ENCODE data around the gene PPM1H. TPM values are rescaled to one million over a fixed set of nuclear protein-coding genes. Genes with fewer than 3 reads are reported as not detected.

PPM1H gene
- total and polyA plus RNA-seq, 2 of the 8 experiments (the other 6 are each of a cell fraction or from before 2014, with no cell fraction given), result 16.4 to 36.1 TPM

DNA sequence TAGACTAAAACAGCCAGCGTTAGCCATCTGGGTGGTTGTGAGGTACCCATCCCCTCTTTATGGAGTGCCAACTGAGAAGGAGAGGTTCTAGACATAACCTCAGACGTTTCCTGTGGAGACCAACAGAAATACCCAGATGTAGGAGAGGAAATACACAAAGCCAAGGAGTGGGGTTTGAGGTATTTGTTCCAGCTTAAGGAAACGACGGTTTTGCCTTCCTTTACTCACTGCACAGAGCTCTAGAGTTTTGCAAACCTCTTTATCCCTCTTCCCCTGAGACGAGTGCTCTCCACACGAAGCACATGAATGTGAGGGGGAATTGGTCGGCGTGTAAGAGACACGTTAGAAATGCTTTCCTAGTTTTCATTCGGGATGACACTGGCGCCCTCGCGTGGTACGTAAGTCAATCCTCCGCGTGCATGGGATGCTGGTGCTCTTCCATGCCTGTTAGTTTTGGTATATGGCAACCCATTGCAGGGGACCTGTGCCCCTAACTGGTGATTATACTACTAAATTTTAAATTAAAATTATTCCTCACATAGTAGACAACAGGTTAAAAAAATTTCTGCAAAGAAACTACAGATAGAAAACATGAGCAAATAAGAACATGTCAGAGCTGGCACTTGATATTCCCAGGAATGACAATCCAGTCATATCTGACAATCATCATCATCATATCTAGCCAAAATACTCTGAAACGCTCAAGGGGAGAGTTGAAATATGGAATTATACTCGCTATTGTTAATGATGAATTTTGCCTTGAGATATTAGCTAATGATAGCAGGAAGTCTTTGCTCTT, 121.7 kb downstream of the PPM1H start:
- H3K23ac ChIP-seq (ENCODE audit: insufficient read length), result no peak overlapping the region
- WGBS, 2 experiments (ENCODE audit: extremely low coverage in 1 of 2, insufficient coverage in 1 of 2, insufficient read length in 1 of 2, insufficient replicate concordance in 2 of 2, low coverage in 1 of 2, low lambda C conversion rate in 2 of 2, missing lambda C conversion rate in 1 of 2), result 30% methylated on average over 18 of the region's 18 CpGs; no CpG with 5 or more reads in 1 of the 2 experiments
- peak; percentile 23; the same call in 1 of the 2 replicates for TF ChIP-seq CREB1 (IDR thresholded peaks at IDR 0.05)
- no peak for TF ChIP-seq NANOG (IDR thresholded peaks at IDR 0.05; ENCODE audit: insufficient read depth, low read depth, low read length, poor library complexity, severe bottlenecking)
- peak; percentile 82 to 85 for TF ChIP-seq RAD21 (IDR thresholded peaks at IDR 0.05 in 1 of 2, conservative IDR thresholded peaks at IDR 0.05 in 1 of 2; ENCODE audit: low read depth in 2 of 2, low read length in 2 of 2)
- TF ChIP-seq, protein P1, sequence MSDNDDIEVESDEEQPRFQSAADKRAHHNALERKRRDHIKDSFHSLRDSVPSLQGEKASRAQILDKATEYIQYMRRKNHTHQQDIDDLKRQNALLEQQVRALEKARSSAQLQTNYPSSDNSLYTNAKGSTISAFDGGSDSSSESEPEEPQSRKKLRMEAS (IDR thresholded peaks at IDR 0.05), result peak; percentile 69
- TF ChIP-seq, protein P2, sequence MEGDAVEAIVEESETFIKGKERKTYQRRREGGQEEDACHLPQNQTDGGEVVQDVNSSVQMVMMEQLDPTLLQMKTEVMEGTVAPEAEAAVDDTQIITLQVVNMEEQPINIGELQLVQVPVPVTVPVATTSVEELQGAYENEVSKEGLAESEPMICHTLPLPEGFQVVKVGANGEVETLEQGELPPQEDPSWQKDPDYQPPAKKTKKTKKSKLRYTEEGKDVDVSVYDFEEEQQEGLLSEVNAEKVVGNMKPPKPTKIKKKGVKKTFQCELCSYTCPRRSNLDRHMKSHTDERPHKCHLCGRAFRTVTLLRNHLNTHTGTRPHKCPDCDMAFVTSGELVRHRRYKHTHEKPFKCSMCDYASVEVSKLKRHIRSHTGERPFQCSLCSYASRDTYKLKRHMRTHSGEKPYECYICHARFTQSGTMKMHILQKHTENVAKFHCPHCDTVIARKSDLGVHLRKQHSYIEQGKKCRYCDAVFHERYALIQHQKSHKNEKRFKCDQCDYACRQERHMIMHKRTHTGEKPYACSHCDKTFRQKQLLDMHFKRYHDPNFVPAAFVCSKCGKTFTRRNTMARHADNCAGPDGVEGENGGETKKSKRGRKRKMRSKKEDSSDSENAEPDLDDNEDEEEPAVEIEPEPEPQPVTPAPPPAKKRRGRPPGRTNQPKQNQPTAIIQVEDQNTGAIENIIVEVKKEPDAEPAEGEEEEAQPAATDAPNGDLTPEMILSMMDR (IDR thresholded peaks at IDR 0.05; ENCODE audit: control extremely low read depth in 1 of 3, insufficient read depth in 1 of 3, low read depth in 1 of 3, low read length in 3 of 3), result peak; percentile 80 to 91 (median 88)
- no peak for TF ChIP-seq SRF (IDR thresholded peaks at IDR 0.05; ENCODE audit: low read depth, low read length)
- TF ChIP-seq SIN3A (conservative IDR thresholded peaks at IDR 0.05 in 1 of 2, IDR thresholded peaks at IDR 0.05 in 1 of 2; ENCODE audit: low read depth in 1 of 2, low read length in 2 of 2), result no peak
- TF ChIP-seq CHD2 (IDR thresholded peaks at IDR 0.05; ENCODE audit: low read length), result no peak

More for the DNA sequence above, 121.7 kb downstream of the PPM1H start:
- Histone ChIP-seq H3K36me3 (ENCODE audit: control insufficient read depth in 2 of 4, insufficient read depth in 4 of 4, low read length in 3 of 4) (no peaks in the 10 kb centered on the region), H4K5ac (ENCODE audit: insufficient read length, low read depth, low read length) (no peak overlapping the region), H2BK20ac (ENCODE audit: low read length) (no peak overlapping the region), H3K56ac (replicated peaks; ENCODE audit: insufficient read length, low read depth, low read length) (no peak overlapping the region), H3K4me1 (replicated peaks in 1 of 4; ENCODE audit: control insufficient read depth in 3 of 4, insufficient read depth in 4 of 4, low read length in 3 of 4) (peaks cover 0 to 6% (median 2%) of the 10 kb centered on the region in 4 experiments; a peak in 3 of 7 replicates), H4K20me1 (replicated peaks in 1 of 2; ENCODE audit: control insufficient read depth in 1 of 2, insufficient read depth in 2 of 2, low read length in 2 of 2) (no peaks in the 10 kb centered on the region), H3K18ac (ENCODE audit: extremely low read depth, low read length) (peak overlapping the region; percentile 41; the same call in 1 of the 2 replicates), H3K79me2 (ENCODE audit: control insufficient read depth in 1 of 2, insufficient read depth in 2 of 2, low read length in 2 of 2) (no peaks in the 10 kb centered on the region), H2BK12ac (ENCODE audit: low read depth, low read length) (no peak overlapping the region), H4K91ac (replicated peaks; ENCODE audit: insufficient read length, low read length) (no peak overlapping the region), H3K9me3 (ENCODE audit: insufficient read depth in 2 of 2, low read depth in 1 of 2, low read length in 1 of 2) (no peaks in the 10 kb centered on the region), H3K4ac (replicated peaks; ENCODE audit: insufficient read length, low read depth, low read length) (no peak overlapping the region), H2AK5ac (ENCODE audit: low read depth, low read length) (no peak overlapping the region), H3K14ac (ENCODE audit: insufficient read length) (no peak overlapping the region), H3K27ac (ENCODE audit: low read depth, low read length) (no peak overlapping the region), H2BK120ac (replicated peaks; ENCODE audit: low read depth, low read length) (no peak overlapping the region), H3K79me1 (ENCODE audit: low read depth, low read length) (no peaks in the 10 kb centered on the region), H3K4me2 (ENCODE audit: insufficient read depth in 1 of 2, low read depth in 2 of 2, low read length in 2 of 2) (no peak overlapping the region), H3K9ac (replicated peaks in 1 of 4; ENCODE audit: extremely low read depth in 1 of 4, low read depth in 3 of 4, low read length in 3 of 4) (no peak overlapping the region), H3K23me2 (ENCODE audit: low read depth, low read length) (no peaks in the 10 kb centered on the region; the same call in 1 of the 2 replicates), H4K8ac (ENCODE audit: extremely low read depth, insufficient read depth, low read length) (no peak overlapping the region), H2BK5ac (ENCODE audit: low read depth, low read length) (no peak overlapping the region), H2BK15ac (ENCODE audit: low read length) (no peak overlapping the region), H2AFZ (ENCODE audit: low read length) (0 out of 2 replicates have a peak overlapping the region, but pooled peaks have one; percentile 27), H3K27me3 (replicated peaks in 1 of 4; ENCODE audit: control insufficient read depth in 3 of 4, extremely low read depth in 1 of 4, insufficient read depth in 3 of 4, low read length in 3 of 4) (no peaks in the 10 kb centered on the region), H3K4me3 (ENCODE audit: extremely low read depth in 1 of 4, insufficient read depth in 2 of 4, low read depth in 3 of 4, low read length in 4 of 4) (no peak overlapping the region)
- CTCF ChIA-PET (ENCODE audit: partially characterized antibody), result interaction anchor here (0.6 to 6.8 kb wide), 55 partner anchors 10 to 955 kb away, joined by 3 to 81 read pairs (median 4); partner anchors contain the start of genes MON2 and PPM1H
- POLR2A ChIA-PET (ENCODE audit: partially characterized antibody), result interaction anchor here (1.4 kb wide), 1 partner anchor 210 kb away, joined by 5 read pairs; no protein-coding TSS in a partner anchor
- DNase-seq (ENCODE audit: low read depth in 1 of 2, low spot score in 2 of 2), result peak; percentile 31 to 57
- peak; percentile 81 for FAIRE-seq
